GM21423 (cell line): ENCODE measurements around the gene ANKRD26.
"Not testable (repeated sequence)": the region's sequence is repeated elsewhere in the genome, so short reads cannot be mapped to it uniquely, and the experiment has no call there.

Experiments
- ATAC-seq: cut with Tn5 transposase; IDR thresholded peaks from one replicate; pipeline ENCODE4 v1.9.1; 2021; ENCODE audit warnings: mild to moderate bottlenecking, moderate library complexity; ENCODE audit not compliant: unreplicated experiment

Gene ANKRD26

DNA sequence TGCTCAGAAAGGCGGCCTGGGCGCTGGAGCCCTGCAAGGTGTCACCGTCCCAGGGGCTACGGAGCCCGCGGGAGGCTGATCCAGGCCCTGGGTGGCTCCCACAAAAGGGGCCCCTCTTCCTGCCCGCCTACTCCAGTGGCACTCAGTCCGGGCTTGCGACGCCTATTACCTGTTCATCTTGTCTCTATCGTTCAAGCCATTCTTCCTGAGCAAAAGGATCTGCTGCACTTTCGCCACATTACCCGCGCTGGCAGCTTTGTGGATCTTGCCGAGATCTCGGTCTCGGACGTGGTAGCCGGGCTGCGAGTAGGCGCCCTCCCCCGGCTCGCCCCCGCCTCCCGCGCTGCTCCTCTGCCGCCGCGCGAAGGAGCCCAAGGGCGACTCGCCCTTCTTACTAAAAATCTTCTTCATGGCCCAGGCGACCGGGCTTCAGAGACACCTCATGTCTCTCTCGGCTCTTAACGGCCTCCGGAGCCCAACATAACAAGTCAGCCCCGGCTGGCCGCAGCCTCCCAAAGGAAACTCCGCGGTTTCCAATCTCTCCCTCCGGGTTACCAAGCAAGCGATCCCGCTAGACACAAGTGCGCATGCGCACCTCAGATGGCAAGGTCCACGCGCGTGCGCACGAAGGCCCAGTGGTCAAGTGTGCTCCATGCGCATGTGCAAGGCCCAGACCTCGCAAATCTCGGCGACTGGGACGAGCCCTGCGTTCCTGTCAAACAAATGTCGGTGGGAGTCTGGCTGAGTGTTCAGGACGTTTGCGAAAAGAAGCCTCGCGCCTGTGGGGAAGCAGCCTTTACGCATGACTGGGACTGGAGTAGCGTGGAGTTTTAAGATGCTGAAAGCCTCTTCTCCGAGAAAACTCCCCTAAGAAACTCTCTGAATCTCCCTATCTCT is at the start of gene ANKRD26:
ANKRD26 (minus strand) TSS at position 579 of the 897 bp plus-strand sequence; CDS start at position 411, 168 bp downstream.
- ATAC-seq = peak; percentile 81

DNA sequence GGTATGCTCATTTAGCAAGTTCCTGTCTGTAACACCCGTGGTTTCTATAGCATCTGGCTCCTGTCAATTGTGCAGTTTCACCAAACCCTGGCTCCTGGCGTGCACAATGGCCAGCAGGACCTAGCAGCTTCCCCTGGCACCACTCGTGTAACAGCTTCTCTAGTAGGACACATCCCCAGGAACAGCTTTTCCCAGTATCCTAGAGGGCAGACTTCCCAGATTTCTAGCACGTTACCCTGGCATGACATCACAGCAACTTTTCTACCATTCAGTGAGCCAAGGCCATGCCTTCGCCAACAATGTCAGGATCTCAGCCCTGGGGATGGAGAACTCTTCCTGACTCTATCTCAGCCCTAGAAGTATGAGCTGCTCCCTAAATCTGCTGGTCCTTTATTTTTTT is 47.4 kb upstream of the ANKRD26 start:
- ATAC-seq = no peak

GRCh38 chr10:27145937-27146336 is 45.6 kb upstream of the ANKRD26 start:
- no peak for ATAC-seq

DNA sequence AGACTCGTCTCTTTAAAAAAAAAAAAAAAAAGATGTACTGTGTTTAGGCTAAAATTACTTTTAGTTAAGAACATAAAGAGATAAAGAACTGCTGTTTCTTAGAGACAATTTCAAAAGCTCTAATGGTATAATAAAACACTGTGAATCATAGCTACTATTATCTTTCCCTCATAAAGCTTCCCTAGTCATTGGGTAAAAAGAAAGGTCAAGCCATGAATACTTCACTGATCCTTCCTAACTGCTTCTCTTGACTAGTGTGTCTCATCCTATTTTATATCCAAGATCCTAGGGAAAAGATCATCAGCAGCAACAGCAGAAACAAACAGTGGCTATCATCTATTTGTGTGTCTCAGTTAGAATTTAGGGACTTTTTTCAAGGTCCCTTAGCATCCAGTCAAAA is 43.4 kb upstream of the ANKRD26 start:
- ATAC-seq = no peak

DNA sequence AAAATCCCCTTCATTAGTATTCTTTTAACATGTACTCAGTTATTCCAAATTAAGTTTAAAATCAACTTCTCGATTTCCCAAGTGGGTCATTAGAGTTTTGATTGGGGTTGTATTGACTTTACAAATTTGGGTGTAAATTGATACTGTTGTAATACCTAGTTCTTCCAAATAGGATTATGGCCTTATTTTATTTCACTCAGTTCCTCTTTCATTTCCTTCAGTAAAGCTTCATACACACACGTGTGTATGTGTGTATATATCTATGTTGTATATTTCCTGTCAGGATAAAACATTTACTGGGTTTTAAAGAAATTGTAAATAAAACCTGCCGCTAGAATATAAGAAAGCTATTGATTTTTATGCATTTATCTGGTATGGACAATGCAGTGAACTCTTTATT is 38.0 kb upstream of the ANKRD26 start:
- no peak for ATAC-seq

DNA sequence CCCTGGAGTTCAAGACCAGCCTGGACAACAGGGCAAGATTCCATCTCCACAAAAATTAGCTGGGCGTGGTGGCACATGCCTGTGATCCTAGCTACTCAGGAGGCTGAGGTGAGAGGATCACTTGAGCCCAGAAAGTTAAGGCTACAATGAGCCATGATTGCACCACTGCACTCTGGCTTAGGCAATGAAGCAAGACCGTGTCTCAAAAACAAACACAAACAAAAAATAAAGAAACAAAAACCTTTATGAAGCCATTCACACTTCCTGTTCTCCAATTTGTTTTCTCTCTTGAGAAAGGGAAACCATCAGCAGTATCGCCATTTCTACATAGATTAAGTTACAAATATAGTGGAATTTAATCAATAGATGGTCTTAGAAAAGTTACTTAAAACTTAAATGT is 34.1 kb upstream of the ANKRD26 start:
- no peak for ATAC-seq

DNA sequence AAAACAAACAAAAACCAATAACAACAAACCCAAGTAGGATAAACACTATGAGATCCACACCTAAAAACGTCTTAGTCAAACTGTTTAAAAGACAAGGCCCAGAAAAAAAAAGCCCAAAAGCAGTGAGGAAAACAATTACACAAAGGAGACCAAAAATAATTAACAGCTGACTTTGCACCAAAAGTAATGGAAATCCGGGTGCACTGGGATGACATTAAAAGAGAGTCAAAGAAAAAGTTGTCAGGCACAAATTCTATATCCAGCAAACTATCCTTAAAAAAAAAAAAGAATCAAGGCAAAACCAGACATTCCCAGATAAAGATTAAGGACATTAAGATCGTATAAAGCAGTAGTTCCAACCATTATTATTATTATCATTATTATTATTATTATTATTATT is 7.9 kb upstream of the ANKRD26 start:
- no peak for ATAC-seq

- ATAC-seq = no peak
These were observed 4.6 kb upstream of the ANKRD26 start for GRCh38 chr10:27104919-27105318.

DNA sequence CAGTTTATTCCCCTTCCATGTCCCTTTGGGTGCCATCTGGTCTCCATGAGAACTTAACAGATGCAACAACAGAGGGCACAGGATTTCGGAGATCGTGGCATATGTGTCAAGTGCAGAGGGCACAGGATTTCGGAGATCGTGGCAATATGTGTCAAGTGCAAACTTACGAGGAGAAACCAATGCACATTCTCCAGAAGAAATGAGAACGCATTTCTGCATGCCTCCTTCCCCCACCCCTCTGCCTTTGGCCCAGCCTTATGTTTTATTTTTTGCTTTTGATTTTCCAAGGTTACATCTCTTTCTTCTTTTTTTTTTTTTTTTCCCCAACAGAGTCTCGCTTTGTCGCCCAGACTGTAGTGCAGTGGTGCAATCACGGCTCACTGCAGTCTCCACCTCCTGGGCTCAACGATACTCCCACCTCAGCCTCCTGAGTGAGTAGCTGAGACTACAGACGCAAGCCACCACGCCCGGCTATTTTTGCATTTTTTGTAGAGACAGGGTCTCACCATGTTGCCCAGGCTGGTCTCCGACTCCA is 586 bp upstream of the ANKRD26 start:
- peak; percentile 14 for ATAC-seq

- ATAC-seq = no peak
These were observed 846 bp downstream of the ANKRD26 start for GRCh38 chr10:27099448-27099847.

- no peak for ATAC-seq
These were observed 11.9 kb downstream of the ANKRD26 start for GRCh38 chr10:27088119-27089044.

- ATAC-seq = no peak
These were observed 27.7 kb downstream of the ANKRD26 start for GRCh38 chr10:27072436-27073114.

DNA sequence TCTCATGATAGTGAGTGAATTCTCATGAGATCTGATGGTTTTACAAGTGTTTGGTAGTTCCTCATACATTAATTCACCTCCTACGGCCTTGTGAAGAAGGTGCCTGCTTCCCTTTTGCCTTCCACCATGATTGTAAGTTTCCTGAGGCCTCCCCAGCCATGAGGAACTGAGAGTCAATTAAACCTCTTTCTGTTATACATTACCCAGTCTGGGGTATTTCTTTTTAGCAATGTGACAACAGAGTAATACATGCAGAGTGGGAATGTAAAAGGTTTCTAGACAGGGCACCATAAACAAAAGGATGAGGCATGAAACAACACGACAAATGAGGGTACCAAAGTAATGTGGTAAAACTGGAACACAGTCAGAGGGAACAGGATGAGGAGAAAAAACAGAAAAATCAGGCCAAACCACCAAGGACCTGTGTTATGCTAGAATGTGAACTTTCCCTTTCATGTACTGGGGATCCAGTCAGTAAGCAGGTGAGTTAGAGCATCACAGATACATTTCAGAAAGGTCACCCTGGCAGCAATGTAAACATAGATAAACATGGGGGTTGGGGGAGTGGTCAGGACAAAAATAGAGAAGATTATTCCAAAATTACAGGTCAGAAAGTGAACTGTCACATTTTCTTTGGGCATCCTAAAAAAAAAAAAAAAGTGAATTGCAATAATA is 31.9 kb downstream of the ANKRD26 start:
- ATAC-seq = no peak

DNA sequence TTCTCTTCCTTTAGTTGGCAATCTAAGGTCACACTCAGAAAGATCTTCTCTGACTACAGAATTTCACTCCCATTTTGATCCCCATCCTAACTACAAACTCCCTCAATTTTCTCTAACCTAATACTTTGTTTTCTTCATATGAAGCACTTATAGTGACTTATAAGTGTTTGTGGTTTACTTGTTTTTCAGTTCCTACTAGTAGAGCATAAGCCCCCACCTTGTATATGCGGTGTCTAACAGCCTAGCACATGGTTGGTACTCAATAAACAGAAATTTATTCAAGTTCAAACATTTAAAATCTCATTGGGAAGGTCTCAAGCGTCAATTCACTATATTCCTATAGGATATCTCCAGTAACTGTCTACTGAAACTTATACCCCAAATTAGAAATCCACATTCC is 35.2 kb downstream of the ANKRD26 start:
- ATAC-seq = no peak

DNA sequence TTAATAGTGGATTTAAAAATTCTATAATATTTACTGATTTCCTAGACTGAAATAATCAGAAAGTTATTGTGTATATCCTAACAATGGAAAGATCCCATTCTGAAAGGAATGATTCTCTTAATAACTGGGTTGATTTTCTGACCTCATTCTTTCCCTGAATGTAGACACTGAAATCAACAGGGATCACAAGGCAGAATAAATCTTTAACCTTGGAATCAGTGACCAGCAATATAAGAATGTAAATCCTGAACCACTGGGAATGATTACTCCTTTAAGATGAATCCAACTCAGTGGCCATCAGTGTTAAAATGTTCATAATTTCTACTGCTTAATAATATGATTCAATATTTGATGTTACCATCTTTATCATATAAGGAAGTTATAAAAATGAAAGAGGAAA is 47.6 kb downstream of the ANKRD26 start:
- ATAC-seq = no peak

GRCh38 chr10:27045247-27045646 is 55.0 kb downstream of the ANKRD26 start:
- ATAC-seq = not testable (repeated sequence)

DNA sequence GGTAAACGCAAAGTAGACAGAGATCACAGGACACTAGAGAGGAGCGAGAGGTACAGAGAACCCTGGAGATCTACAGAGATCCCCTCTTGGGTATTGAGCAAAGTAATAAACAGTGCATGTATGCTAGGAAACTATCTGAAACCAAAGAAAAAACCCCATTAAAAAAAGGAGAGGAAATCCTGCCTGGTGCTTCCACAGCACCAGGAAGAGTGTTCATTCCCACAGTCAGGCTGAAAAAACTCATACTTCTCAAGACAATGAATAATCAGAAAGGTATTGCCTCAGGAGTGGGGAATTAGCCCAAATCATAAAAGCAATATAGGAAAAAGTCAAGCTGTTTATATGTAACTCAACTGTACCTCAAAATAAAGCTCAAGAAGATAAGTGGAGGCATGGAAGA is 59.1 kb downstream of the ANKRD26 start:
- no peak for ATAC-seq

GRCh38 chr10:27038168-27038567 is 62.1 kb downstream of the ANKRD26 start:
- ATAC-seq = no peak

DNA sequence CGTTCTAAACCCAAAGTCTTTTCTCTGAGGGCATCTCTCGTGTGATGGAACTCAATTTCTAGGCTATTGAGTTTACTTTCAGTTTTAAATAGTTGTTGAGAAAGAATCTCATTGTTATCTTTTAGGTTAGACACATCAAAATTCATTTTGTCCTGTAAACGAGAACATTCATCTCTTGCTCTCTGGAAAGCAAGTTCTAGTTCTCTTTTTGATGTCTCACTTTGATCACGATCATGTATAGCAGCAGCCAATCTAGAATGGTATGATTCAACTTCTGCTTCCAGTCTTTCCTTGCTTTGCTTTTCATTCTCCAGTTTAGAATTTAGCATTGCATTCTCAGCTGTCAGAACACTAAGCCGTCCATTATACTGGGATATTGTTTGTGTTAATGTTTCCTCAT is 65.1 kb downstream of the ANKRD26 start:
- no peak for ATAC-seq

DNA sequence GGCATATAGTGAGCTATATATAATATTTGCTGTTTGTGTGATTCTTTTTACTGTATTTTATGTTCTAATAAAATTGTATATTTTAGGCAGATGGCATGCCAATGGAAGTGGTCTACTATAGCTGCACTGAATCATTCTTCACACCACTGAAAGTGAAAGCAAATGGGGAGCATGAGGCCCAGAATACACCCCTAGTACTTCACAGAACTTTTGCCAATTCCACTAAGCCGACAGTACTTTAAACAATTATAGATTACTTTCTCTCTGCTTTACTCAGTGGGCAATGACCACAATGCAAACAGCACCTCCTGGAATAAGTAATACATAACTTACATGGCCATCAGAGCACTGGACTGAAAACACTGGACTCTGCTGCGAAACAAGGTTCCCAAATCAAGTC is 70.2 kb downstream of the ANKRD26 start:
- no peak for ATAC-seq
